ENCODE results near the gene CNBP.

DNA sequence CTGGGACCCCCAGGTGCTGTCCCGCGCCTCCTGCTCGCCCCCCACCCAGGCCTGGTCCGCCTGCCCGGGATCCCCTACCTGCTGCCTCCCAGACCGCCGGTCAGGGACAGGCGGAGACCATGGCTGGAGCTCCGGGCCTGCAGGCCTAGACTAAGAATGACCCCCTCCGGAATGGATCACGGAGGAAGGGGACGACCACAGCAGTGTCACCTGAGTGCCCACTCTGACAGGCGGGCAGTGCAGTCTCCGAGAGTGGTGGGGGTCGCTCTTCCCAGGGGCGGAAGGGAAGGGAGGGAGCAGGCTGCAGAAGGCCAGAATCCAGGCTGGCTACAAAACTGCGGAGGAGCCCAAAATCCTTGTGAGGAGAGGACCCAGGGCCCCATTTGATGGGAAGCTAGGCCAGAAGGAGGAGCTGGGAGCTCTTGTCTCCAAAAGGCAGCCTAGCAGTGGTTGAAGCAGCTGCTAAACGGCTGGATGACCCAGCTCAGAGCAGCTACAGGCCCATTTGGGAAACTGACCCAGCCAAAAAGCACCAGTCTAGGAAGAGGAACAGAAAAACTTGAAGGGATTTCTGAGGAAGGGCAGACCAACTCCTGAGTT is 61.2 kb downstream of the CNBP start:
- TF ChIP-seq, protein P1, sequence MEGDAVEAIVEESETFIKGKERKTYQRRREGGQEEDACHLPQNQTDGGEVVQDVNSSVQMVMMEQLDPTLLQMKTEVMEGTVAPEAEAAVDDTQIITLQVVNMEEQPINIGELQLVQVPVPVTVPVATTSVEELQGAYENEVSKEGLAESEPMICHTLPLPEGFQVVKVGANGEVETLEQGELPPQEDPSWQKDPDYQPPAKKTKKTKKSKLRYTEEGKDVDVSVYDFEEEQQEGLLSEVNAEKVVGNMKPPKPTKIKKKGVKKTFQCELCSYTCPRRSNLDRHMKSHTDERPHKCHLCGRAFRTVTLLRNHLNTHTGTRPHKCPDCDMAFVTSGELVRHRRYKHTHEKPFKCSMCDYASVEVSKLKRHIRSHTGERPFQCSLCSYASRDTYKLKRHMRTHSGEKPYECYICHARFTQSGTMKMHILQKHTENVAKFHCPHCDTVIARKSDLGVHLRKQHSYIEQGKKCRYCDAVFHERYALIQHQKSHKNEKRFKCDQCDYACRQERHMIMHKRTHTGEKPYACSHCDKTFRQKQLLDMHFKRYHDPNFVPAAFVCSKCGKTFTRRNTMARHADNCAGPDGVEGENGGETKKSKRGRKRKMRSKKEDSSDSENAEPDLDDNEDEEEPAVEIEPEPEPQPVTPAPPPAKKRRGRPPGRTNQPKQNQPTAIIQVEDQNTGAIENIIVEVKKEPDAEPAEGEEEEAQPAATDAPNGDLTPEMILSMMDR (conservative IDR thresholded peaks at IDR 0.05 in 1 of 2, IDR thresholded peaks at IDR 0.05 in 1 of 2; ENCODE audit: low read depth in 1 of 2, low read length in 2 of 2), result no peak
- no peak for TF ChIP-seq EZH2 (IDR thresholded peaks at IDR 0.05; ENCODE audit: low read length, missing control alignments)

Measured in fibroblast of lung (primary cell).